ENCODE data around the gene SH3BP5L. TPM values are rescaled to one million over a fixed set of nuclear protein-coding genes. Genes with fewer than 3 reads are reported as not detected.
A peak's percentile ranks its signal among the peaks of the same experiment; 100 is the strongest.

The SH3BP5L gene
- 25.1 TPM for total RNA-seq
- long read RNA-seq, transcript SH3BP5L-201 (7 exons, 3,861 nt): major isoform, 5 of 5 reads
- long read RNA-seq, partial matches to known transcripts: 0 of 5 reads
- long read RNA-seq, other reads (novel, unspliced or antisense): 0 of 5 reads

GRCh38 chr1:248825909-248826760, at the start of gene SH3BP5L:
TSS of gene SH3BP5L (minus strand) at chr1:248825915. CDS start at chr1:248824935, 980 bp downstream.
- peak; percentile 96 for DNase-seq (ENCODE audit: low spot score)
- intact Hi-C loops (cut with DNase I): loop anchor here (1.0 kb wide), 2 partner anchors 12 to 33 kb away; partner anchors contain the start of genes ZNF672 and ZNF692

- intact Hi-C loops (cut with DNase I): loop anchor here (1.0 to 2.0 kb wide), 4 partner anchors 15 to 39 kb away; partner anchors contain the start of genes PGBD2, ZNF672 and ZNF692
- no peak for DNase-seq (ENCODE audit: low spot score)
These were observed 48.3 kb upstream of the SH3BP5L start for GRCh38 chr1:248873993-248874533.

- intact Hi-C loops (cut with DNase I): loop anchor here (1.0 kb wide), 3 partner anchors 14 to 35 kb away; partner anchors contain the start of genes PGBD2, ZNF672 and ZNF692
These were observed 47.8 kb upstream of the SH3BP5L start for GRCh38 chr1:248873409-248873992.

GRCh38 chr1:248872752-248873408, 47.2 kb upstream of the SH3BP5L start:
- DNase-seq (ENCODE audit: low spot score): peak; percentile 80
- intact Hi-C loops (cut with DNase I): loop anchor here (1.0 kb wide), 3 partner anchors 14 to 35 kb away; partner anchors contain the start of genes PGBD2, ZNF672 and ZNF692

More at GRCh38 chr1:248873409-248873992, 47.8 kb upstream of the SH3BP5L start:
- peak; percentile 96 for DNase-seq (ENCODE audit: low spot score)

GRCh38 chr1:248871837-248872401, 46.2 kb upstream of the SH3BP5L start:
- no peak for DNase-seq (ENCODE audit: low spot score)
- intact Hi-C loops (cut with DNase I): no loop called here

GRCh38 chr1:248862998-248863881, 37.5 kb upstream of the SH3BP5L start:
- DNase-seq (ENCODE audit: low spot score): peak; percentile 94
- intact Hi-C loops (cut with DNase I): no loop called here

GRCh38 chr1:248862695-248862997, 36.9 kb upstream of the SH3BP5L start:
- intact Hi-C loops (cut with DNase I): no loop called here

GRCh38 chr1:248861616-248862015, 35.9 kb upstream of the SH3BP5L start:
- intact Hi-C loops (cut with DNase I): no loop called here
- no peak for DNase-seq (ENCODE audit: low spot score)

More at GRCh38 chr1:248862695-248862997, 36.9 kb upstream of the SH3BP5L start:
- no peak for DNase-seq (ENCODE audit: low spot score)

- intact Hi-C loops (cut with DNase I): no loop called here
These were observed 34.3 kb upstream of the SH3BP5L start for GRCh38 chr1:248860007-248860406.

GRCh38 chr1:248858891-248859889, 33.5 kb upstream of the SH3BP5L start, which contains the start of gene ZNF692:
TSS of gene ZNF692 (minus strand) at chr1:248859085. CDS start at chr1:248858309, 776 bp downstream.
- DNase-seq (ENCODE audit: low spot score): peak; percentile 99
- intact Hi-C loops (cut with DNase I): loop anchor here (1.0 kb wide), 4 partner anchors 14 to 47 kb away; partner anchors contain the start of genes PGBD2 and ZNF672

More at GRCh38 chr1:248860007-248860406, 34.3 kb upstream of the SH3BP5L start:
- DNase-seq (ENCODE audit: low spot score): no peak

GRCh38 chr1:248858096-248858890, 32.6 kb upstream of the SH3BP5L start:
- intact Hi-C loops (cut with DNase I): no loop called here
- no peak for DNase-seq (ENCODE audit: low spot score)

- intact Hi-C loops (cut with DNase I): no loop called here
- DNase-seq (ENCODE audit: low spot score): no peak
These were observed 32.0 kb upstream of the SH3BP5L start for GRCh38 chr1:248857749-248858095.

GRCh38 chr1:248857201-248857600, 31.5 kb upstream of the SH3BP5L start:
- intact Hi-C loops (cut with DNase I): no loop called here

GRCh38 chr1:248856176-248856575, 30.5 kb upstream of the SH3BP5L start:
- no peak for DNase-seq (ENCODE audit: low spot score)
- intact Hi-C loops (cut with DNase I): no loop called here

More at GRCh38 chr1:248857201-248857600, 31.5 kb upstream of the SH3BP5L start:
- no peak for DNase-seq (ENCODE audit: low spot score)

GRCh38 chr1:248855580-248855979, 29.9 kb upstream of the SH3BP5L start:
- no peak for DNase-seq (ENCODE audit: low spot score)
- intact Hi-C loops (cut with DNase I): no loop called here

Data from cardiac septum (tissue), 1 donor.